Prostate gland (tissue), 2 donors: ENCODE data around the gene RUNX2.

ENCODE experiments used
- CTCF ChIP-seq, 4 experiments: fragments of 200-600 bp in 2 of 4; fragments of 450-650 bp in 2 of 4; sonication (generic) in 2 of 4; IDR thresholded peaks; 1 replicate in 3 of 4; 2 replicates in 1 of 4; pipeline ENCODE4 v1.5.1; 2016 to 2019; ENCODE audit warnings: antibody characterized with exemption in 4 of 4, mild to moderate bottlenecking in 2 of 4, moderate library complexity in 2 of 4
- POLR2A ChIP-seq: fragments of 450-650 bp; IDR thresholded peaks from one replicate; pipeline ENCODE4 v1.6.1; 2016; ENCODE audit warnings: antibody characterized with exemption, mild to moderate bottlenecking

GRCh38 chr6:45663251-45664221 is 335.4 kb downstream of the RUNX2 start:
- TF ChIP-seq CTCF (IDR thresholded peaks at IDR 0.05) (no peak), POLR2A (no peak)
